Fibroblast of villous mesenchyme (primary cell): ENCODE data around the gene GDPGP1. TPM values are rescaled to one million over a fixed set of nuclear protein-coding genes. Genes with fewer than 3 reads are reported as not detected.
"Not testable (repeated sequence)": the region's sequence is repeated elsewhere in the genome, so short reads cannot be mapped to it uniquely, and the experiment has no call there.

ENCODE experiments used
- DNase-seq: peaks from one replicate; pipeline ENCODE4 v3.0.0-alpha.2; 2010; ENCODE audit warnings: low read depth
- H3K4me3 ChIP-seq: 2 replicates; pipeline ENCODE4 v1.5.1; 2011; ENCODE audit warnings: low read depth, mild to moderate bottlenecking, low read length
- CTCF ChIP-seq: IDR thresholded peaks from 2 replicates; pipeline ENCODE4 v1.5.1; 2012; ENCODE audit warnings: low read depth, mild to moderate bottlenecking, low read length; ENCODE audit not compliant: insufficient read depth
- small RNA-seq: library from RNA; depleted of rRNA; stranded (forward); fragments of <200 nt; gene quantifications from one replicate; pipeline ENCODE3, GENCODE V24; 2012
- total RNA-seq: library from RNA; depleted of rRNA; stranded (reverse); fragments of >200 nt; gene quantifications from 2 replicates; pipeline ENCODE4 v1.2.3, GENCODE V29; 2012

GDPGP1 gene
- total RNA-seq, 1 donor: 5.6 TPM

DNA sequence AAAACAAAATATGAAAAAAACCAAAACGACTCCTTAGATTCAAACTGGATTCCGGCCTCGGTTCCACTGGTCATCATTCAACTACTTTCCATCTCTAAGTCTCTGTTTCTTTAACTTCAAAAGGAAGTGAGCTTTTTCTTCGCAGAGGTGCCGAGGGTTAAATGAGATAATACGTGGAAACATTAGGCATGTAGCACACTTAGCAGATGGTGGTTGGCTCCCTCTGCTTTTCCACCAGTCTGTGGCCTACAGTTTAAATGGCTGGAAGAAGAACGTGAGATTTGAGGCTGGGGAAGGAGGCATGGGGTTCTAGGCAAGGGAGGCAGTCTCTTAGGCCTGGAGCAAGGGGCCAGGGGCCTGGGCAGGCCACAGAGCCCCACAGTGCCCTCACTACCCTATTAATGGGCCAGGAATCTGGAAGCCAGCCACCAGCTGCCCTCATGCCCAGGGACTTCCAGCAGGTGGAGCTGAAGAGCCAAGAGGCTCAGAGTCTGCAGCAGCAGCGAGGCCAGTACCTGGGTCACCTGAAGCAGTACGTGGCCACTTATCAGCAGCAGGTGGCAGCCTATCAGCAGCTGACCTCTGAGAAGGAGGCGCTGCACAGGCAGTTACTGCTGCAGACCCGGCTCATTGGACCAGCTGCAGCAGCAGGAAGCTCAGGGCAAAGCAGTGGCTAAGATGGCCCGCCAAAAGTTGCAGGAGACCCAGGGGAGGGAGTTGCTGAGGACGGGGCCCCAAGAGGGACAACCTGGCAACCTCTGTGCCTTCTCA, 59.2 kb downstream of the GDPGP1 start:
- TF ChIP-seq CTCF: peak; percentile 81
- DNase-seq: peak; percentile 32
- not testable (repeated sequence) for H3K4me3 ChIP-seq

GRCh38 chr15:90294159-90294558, 60.1 kb downstream of the GDPGP1 start:
- no peak for TF ChIP-seq CTCF
- H3K4me3 ChIP-seq: no peak overlapping the region

GRCh38 chr15:90294601-90295269, 60.7 kb downstream of the GDPGP1 start:
- no peak overlapping the region for H3K4me3 ChIP-seq
- peak; percentile 16 for TF ChIP-seq CTCF
- no peak for DNase-seq

More at GRCh38 chr15:90294159-90294558, 60.1 kb downstream of the GDPGP1 start:
- DNase-seq: no peak

- DNase-seq: no peak
- TF ChIP-seq CTCF: no peak
- no peak overlapping the region for H3K4me3 ChIP-seq
Measured at GRCh38 chr15:90295270-90295648, 61.2 kb downstream of the GDPGP1 start.

Small RNA genes within 50 kb of the gene (small RNA-seq; reads per million reads assigned to genes)
- not detected for gene AC091167.3
- gene RN7SL736P: not detected

Other genes starting within 250 kb of the GDPGP1 start
- 13.0 and 16.8 TPM in 2 replicates for gene ZNF710, start 232.9 kb upstream of the GDPGP1 start, total RNA-seq
- gene IDH2, start 131.7 kb upstream of the GDPGP1 start, total RNA-seq: 70.4 and 75.7 TPM in 2 replicates
- gene SEMA4B, start 32.9 kb upstream of the GDPGP1 start, total RNA-seq: 16.4 and 21.6 TPM in 2 replicates
- gene CIB1, start 268 bp upstream of the GDPGP1 start, total RNA-seq: 19.0 and 31.2 TPM in 2 replicates
- gene TTLL13, start 15.3 kb downstream of the GDPGP1 start, total RNA-seq: under 0.01 and 0.32 TPM in 2 replicates
- 72.2 and 88.9 TPM in 2 replicates for gene NGRN, start 31.5 kb downstream of the GDPGP1 start, total RNA-seq
- gene ZNF774, start 118.1 kb downstream of the GDPGP1 start, total RNA-seq: 1.6 and 1.7 TPM in 2 replicates
- 265 and 297 TPM in 2 replicates for gene IQGAP1, start 154.0 kb downstream of the GDPGP1 start, total RNA-seq